OCI-LY3 (cell line): ENCODE measurements around the gene MEG3.

ENCODE experiments used
- H2AFZ ChIP-seq: fragments of 200-600, 300-600 bp; shearing (Covaris generic); 2 replicates; pipeline ENCODE4 v1.6.0; 2014; ENCODE audit warnings: antibody characterized with exemption, low read depth, low read length
- H3K27ac ChIP-seq: fragments of 200-600, 300-600 bp; sonication (generic); 2 replicates; pipeline ENCODE4 v1.5.1; 2014; ENCODE audit warnings: mild to moderate bottlenecking, low read length, moderate library complexity, mixed read lengths
- H3K27me3 ChIP-seq: fragments of 200-600, 300-600 bp; sonication (generic); 2 replicates; pipeline ENCODE4 v1.6.1; 2014; ENCODE audit warnings: low read depth, low read length, mixed read lengths
- H3K36me3 ChIP-seq: fragments of 200-600, 300-600 bp; sonication (generic); replicated peaks from 2 replicates; pipeline ENCODE3; 2014; ENCODE audit warnings: low read depth, low read length, mixed read lengths
- H3K4me1 ChIP-seq: fragments of 300-600, 200-600 bp; sonication (generic); 2 replicates; pipeline ENCODE4 v1.6.1; 2014; ENCODE audit warnings: low read length, mixed read lengths
- H3K4me2 ChIP-seq: fragments of 200-600, 300-600 bp; sonication (generic); 2 replicates; pipeline ENCODE4 v1.6.1; 2014; ENCODE audit warnings: low read length, mixed read lengths
- H3K4me3 ChIP-seq: fragments of 300-600, 200-600 bp; sonication (generic); 2 replicates; pipeline ENCODE4 v1.5.1; 2014; ENCODE audit warnings: antibody characterized with exemption, mild to moderate bottlenecking, low read length, moderate library complexity
- H3K79me2 ChIP-seq: fragments of 300-600, 200-600 bp; shearing (Covaris generic); 2 replicates; pipeline ENCODE4 v1.6.1; 2014; ENCODE audit warnings: mild to moderate bottlenecking, low read length, mixed read lengths
- H3K9ac ChIP-seq: fragments of 300-600, 200-600 bp; shearing (Covaris generic); 2 replicates; pipeline ENCODE4 v1.6.0; 2014; ENCODE audit warnings: mild to moderate bottlenecking, low read length, moderate library complexity
- H3K9me3 ChIP-seq: fragments of 200-600, 300-600 bp; shearing (Covaris generic); 2 replicates; pipeline ENCODE4 v1.6.1; 2014; ENCODE audit warnings: low read length, mixed read lengths; ENCODE audit not compliant: insufficient read depth
- H4K20me1 ChIP-seq: fragments of 200-600, 300-600 bp; sonication (generic); 2 replicates; pipeline ENCODE4 v1.6.1; 2016; ENCODE audit warnings: low read length, mixed read lengths; ENCODE audit not compliant: insufficient read depth
- CTCF ChIP-seq: fragments of 200-600, 300-600 bp; sonication (generic); IDR thresholded peaks from 2 replicates; pipeline ENCODE4 v1.5.1; 2014; ENCODE audit warnings: antibody characterized with exemption, low read length, low read depth
- EZH2phosphoT487 ChIP-seq: fragments of 200-600 bp; shearing (Covaris generic); IDR thresholded peaks from 2 replicates; pipeline ENCODE4 v1.6.1; 2018; ENCODE audit warnings: antibody characterized with exemption, mixed run types, low read depth

MEG3 gene

DNA sequence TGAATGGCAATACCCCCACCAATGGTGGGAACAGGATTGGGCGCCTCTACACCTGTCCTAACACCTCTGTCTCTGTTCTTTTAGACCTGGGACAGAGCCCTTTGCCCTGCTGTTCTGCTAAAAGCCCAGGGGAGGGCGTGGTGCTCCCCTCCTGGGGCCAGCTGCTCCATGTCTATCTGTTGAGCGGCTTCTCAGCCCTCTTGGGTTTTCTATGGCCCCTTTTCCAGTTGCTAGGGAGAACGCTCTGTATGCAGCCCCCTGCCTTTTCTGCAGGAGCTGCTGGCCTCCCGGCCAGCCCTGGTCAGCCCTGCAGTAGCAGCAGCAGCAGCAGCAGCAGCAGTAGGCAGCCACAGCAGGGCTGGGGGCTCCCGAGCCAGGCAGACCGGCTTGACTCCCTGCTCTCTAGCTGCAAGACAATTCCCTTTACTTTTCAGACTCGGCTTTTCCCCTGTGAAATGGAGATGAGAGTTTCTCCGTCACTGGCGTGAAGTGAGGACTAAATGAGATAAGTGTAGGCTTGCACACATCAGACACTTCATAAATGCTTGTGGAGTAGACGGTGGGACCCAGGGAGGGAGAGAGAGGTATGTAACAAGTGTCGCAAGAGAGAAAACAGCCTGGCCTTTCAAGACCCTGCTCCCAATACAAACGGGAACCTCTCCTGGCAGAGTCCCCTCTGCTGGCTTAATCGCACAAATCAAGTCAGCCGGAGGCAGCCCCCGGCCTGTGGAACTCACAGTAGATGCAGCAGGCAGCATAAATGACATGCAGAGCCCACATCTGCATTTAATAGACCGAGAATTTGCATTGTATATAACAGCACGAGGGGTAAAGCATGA, 76.6 kb downstream of the MEG3 start:
- Histone ChIP-seq H3K36me3 (no peaks in the 10 kb centered on the region), H3K9me3 (no peaks in the 10 kb centered on the region), H3K4me1 (no peaks in the 10 kb centered on the region), H3K79me2 (no peaks in the 10 kb centered on the region), H3K4me2 (no peak overlapping the region), H3K9ac (no peak overlapping the region), H3K27me3 (peaks cover 29% of the 10 kb centered on the region), H2AFZ (no peak overlapping the region), H4K20me1 (no peaks in the 10 kb centered on the region), H3K27ac (no peak overlapping the region), H3K4me3 (no peak overlapping the region)
- TF ChIP-seq CTCF (peak; percentile 37), EZH2phosphoT487 (no peak)

- Histone ChIP-seq H3K4me1 (no peaks in the 10 kb centered on the region), H3K4me2 (no peak overlapping the region), H2AFZ (no peak overlapping the region), H4K20me1 (no peaks in the 10 kb centered on the region), H3K9me3 (no peaks in the 10 kb centered on the region), H3K36me3 (no peaks in the 10 kb centered on the region), H3K4me3 (no peak overlapping the region), H3K79me2 (no peaks in the 10 kb centered on the region), H3K27ac (no peak overlapping the region), H3K27me3 (peaks cover 28% of the 10 kb centered on the region), H3K9ac (no peak overlapping the region)
- TF ChIP-seq EZH2phosphoT487 (no peak), CTCF (no peak)
These were observed 77.2 kb downstream of the MEG3 start for GRCh38 chr14:100903134-100903468.

GRCh38 chr14:100903672-100904185, 77.8 kb downstream of the MEG3 start, which contains the start of gene RTL1:
RTL1 (minus strand) TSS chr14:100903722; CDS start chr14:100884788, 18,934 bp downstream.
- Histone ChIP-seq H3K4me1 (no peaks in the 10 kb centered on the region), H2AFZ (no peak within 1 kb of the TSS), H3K79me2 (no peaks in the 10 kb centered on the region), H3K27ac (no peak within 1 kb of the TSS), H3K9ac (no peak within 1 kb of the TSS), H3K4me3 (no peak within 1 kb of the TSS), H3K9me3 (no peaks in the 10 kb centered on the region), H3K27me3 (peaks cover 25% of the 10 kb centered on the region), H4K20me1 (no peaks in the 10 kb centered on the region), H3K4me2 (no peak within 1 kb of the TSS), H3K36me3 (no peaks in the 10 kb centered on the region)
- TF ChIP-seq CTCF, result no peak
- no peak for TF ChIP-seq EZH2phosphoT487

GRCh38 chr14:100904307-100905087, 78.6 kb downstream of the MEG3 start:
- Histone ChIP-seq H3K9me3 (no peaks in the 10 kb centered on the region), H3K27me3 (peaks cover 18% of the 10 kb centered on the region; the same call in 1 of the 2 replicates), H3K27ac (no peak overlapping the region), H3K4me1 (no peaks in the 10 kb centered on the region), H3K36me3 (no peaks in the 10 kb centered on the region), H2AFZ (no peak overlapping the region), H4K20me1 (no peaks in the 10 kb centered on the region), H3K79me2 (no peaks in the 10 kb centered on the region), H3K4me3 (no peak overlapping the region), H3K4me2 (no peak overlapping the region), H3K9ac (no peak overlapping the region)
- peak; percentile 28 for TF ChIP-seq CTCF
- TF ChIP-seq EZH2phosphoT487, result no peak
